Dermis microvascular lymphatic vessel endothelial cell (primary cell): ENCODE results near the gene TAS2R40. TPM values are rescaled to one million over a fixed set of nuclear protein-coding genes. Genes with fewer than 3 reads are reported as not detected.
"Not testable (repeated sequence)": the region's sequence is repeated elsewhere in the genome, so short reads cannot be mapped to it uniquely, and the experiment has no call there.

Experiments used
- DNase-seq, 2 donors: peaks; one replicate each; pipeline versions ENCODE4 v3.0.0 to v3.0.0-alpha.2; 2010; ENCODE audit warnings: low read depth in 2 of 2
- total RNA-seq: library from RNA; depleted of rRNA; stranded (reverse); fragments of >200 nt; gene quantifications from 2 replicates; pipeline ENCODE4 v1.2.1, GENCODE V29; 2014

Gene TAS2R40
- total RNA-seq, 1 donor from 2014 or later: not detected

DNA sequence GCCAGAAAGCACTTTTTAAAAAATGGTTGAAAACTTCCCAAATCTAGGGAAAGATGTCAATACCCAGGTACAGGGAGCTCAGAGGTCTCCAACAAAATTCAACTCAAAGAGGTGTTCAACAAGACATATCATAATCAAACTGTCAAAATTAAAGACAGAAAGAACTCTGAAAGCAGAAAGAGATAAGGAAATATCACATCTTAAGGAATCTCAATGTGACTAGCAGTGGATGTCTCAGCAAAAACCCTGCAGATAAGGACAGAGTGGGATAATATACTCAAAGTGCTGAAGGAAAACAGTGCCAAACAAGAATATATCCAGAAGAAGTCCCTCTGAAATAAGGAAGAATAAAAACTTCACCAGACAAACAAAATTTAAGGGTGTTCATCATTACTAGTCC, 28.4 kb downstream of the TAS2R40 start:
- no peak for DNase-seq

DNA sequence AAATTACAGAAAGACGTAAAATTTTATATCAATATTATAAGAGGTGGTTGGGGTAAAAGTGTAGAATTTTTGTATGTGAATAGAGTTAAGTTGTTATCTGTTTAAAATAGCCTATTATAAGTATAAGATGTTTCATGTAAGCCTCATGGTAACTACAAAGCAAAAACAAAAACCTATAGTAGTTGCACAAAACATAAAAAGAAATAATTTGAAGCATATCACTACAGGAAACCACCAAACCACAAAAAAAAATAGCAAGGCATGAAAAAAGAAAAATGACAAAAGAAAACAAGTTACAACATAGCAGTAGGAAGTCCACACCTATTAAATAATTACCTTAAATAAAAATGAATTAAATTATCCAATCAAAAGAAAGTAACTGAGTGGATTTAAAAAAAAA, 29.0 kb downstream of the TAS2R40 start:
- no peak for DNase-seq

DNA sequence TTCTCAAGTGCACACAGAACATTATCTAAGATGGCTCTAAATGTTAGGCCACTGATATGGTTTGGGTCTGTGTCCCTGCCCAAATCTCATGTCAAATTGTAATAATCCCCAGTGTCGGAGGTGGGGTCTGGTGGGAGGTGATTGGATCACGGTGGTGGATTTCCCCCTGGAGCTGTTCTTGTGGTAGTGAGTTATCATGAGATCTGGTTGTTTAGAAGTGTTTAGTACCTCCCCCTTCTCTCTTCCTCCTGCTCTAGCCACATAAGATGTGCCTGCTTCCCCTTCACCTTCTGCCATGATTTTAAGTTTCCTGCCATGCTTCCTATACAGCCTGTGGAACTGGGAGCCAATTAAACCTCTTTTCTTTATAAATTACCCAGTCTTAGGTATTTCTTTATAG, 30.2 kb downstream of the TAS2R40 start:
- no peak for DNase-seq

DNA sequence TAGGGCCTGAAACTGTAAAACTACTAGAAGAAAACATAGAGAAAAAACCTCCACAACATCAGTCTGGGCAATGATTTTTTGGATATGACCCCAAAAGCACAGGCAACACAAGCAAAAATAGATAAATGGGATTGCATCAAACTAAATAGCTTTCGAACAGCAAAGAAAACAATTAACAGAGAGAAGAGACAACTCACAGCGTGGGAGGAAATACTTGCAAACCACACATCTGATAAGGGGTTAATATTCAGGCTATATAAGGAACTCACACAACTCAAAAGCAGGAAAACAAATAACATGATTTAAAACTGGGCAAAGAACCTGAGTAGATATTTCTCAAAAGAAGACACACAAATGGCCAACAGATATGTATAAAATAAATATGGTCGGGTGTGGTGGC, 33.7 kb downstream of the TAS2R40 start:
- no peak for DNase-seq

DNA sequence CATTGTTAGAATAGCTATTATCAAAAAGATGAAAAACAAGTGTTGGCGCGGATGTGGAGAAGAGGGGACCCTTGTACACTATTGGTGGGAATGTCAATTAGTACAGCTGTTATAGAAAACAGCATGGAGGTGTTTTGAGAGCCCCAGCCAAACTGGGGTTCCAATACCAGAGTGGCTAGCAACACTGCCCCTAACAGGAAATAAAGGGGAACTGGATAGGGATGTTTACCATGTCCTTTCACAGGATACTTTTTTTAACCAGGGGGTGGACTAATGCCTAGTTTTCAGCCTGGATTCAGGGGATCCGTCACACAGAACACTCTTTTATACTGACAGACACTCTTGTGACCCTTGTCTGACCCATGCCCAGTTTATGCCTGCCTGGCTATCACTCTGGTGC, 34.5 kb downstream of the TAS2R40 start:
- DNase-seq: no peak

DNA sequence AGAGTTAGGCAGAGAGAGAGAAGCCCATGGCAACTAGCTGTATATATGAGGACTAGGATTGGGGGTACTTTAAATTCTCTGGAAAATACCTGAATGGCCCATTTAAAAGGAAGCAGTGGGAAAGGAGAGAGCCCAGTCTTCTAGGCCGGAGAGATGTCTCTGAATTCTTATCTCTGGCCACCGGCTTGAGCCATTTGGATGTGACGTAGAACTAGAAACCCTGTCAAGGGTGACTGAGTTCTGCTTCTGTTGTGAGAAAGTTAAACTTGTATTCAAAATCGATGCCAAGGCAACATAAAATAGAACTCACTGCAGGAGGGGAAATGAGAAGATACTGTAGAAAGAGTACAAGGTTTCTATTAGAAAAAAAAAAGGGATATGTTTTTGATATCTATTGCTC, 35.1 kb downstream of the TAS2R40 start:
- DNase-seq: no peak

DNA sequence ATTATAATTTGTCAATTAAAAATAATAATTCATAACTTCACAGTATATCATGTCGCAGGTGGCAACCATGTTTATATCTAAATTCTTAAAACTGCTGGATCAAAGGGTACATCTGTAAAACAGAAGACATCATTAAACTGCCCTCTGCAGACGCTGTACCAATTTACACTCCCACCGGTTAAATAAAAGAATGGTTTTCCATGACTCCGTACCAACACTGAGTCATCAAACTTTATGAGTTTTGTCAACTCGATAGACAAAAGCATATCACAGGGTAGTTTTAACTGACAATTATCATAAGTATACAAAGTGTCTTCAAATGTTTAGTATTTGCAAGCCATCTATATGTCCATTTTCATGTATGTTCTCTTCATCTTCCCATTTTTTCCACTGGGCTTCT, 35.7 kb downstream of the TAS2R40 start:
- DNase-seq: no peak

DNA sequence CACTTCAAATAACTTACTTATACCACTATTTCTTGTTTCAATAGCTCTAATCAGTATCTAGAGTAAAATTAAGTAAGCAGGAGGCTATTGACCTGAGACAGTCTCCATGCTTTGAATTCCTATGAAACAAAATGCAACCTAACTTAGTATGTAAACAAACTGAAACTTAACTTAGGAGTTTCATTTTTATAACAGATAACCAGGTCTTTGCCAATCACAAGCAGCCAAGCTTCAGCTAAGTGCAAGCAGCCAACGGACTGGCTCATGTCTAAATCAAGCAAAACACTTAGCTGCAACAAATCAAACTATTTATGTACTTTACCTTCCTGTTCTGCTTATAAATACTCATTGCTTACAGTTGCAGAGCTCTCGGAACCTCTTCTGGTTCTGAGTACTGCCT, 37.0 kb downstream of the TAS2R40 start:
- no peak for DNase-seq

DNA sequence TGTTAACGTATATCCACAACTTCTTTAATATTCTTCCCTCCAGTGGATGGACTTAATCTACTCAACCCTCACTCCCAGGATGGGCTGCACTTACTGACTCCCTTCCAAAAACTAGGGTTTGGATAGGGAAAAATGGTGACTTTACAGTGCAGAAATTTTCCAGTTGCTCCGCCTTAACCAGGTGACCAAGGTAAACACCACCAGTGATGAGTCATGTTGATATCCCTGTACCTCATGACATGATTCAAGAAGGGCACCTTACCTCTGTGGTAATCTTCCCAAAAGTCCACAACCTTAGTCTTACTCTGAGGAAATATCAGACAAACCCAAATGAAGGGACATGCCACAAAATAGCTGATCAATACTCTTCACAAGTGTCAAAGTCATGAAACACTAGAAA, 37.9 kb downstream of the TAS2R40 start:
- no peak for DNase-seq

DNA sequence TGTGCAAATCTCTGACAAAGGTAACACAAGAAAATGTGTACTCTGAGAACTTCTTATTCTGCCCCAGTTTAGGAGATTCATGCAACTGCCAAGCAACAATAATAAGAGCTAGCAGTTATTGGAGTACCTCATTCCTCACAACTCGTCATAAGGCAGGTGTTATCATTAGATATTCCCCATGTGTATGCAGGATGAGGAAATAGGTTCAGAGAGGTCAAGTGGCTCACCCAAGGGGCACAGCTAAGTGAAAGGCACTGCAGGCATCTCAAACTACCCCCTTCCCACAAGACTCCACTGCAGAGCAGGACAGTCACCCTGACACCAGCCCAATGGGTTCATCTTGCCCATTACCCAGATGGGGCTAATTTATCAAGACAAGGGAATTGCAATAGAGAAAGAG, 40.1 kb downstream of the TAS2R40 start:
- no peak for DNase-seq

DNA sequence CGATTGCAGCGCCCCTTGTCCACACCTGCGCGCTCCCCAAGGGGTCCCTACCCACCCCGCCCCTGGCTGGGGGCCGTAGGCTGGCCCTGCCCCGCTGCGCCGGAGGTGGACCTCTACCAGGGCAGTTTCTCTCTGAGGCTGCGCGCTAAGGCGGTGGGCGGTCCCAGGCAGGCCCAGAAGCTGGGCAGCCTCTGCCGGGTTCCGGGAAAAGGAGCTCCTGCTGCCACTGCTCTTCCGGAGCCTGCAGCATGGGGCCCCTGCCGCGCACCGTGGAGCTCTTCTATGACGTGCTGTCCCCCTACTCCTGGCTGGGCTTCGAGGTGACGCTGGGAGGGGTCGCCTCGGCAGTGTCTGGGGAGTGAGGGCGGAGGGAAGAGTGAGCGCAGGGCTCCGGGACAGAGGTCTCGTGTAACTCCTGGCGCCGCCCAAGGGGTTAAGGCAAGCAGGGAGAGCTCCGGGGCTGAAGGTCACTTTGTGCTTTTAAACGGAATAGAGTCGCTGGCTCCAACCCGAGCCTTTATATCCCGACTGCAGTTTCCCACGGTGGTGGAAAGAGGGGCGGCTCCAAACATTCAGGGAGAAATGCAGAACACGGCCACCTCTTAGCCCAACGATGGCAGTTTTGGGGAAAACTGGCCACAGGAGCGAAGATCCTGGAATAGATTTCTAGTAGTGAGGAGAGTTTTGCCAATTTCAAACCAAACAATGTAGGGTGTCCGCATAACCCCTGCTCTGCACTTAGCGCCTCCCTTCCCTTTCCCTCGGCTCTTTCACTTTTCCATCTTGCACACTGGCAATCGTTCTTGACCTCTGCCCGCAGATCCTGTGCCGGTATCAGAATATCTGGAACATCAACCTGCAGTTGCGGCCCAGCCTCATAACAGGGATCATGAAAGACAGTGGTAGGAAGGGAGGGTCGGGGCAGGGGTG, 41.7 kb downstream of the TAS2R40 start, which contains the start of gene GSTK1:
Gene GSTK1, plus strand, starts transcription at position 176 of the 930 bp plus-strand sequence. Its CDS starts 73 bp downstream, at position 249.
- DNase-seq: peak in 1 of 2 donors; percentile 72

DNA sequence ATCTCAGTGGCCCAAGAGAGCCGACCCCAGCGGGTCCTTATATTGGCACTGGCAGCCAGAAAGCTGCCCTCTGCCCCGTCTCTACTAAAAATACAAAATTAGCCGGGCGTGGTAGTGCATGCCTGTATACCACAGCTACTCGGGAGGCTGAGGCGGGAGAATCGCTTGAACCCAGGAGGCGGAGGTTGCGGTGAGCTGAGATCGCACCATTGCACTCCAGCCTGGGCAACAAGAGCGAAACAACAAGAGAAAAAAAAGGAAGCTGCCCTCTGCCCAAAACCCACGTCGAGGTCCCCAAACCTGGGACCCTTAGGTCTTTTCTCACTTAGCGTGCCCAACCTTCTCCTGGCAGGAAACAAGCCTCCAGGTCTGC, 42.3 kb downstream of the TAS2R40 start:
- DNase-seq: not testable (repeated sequence)

DNA sequence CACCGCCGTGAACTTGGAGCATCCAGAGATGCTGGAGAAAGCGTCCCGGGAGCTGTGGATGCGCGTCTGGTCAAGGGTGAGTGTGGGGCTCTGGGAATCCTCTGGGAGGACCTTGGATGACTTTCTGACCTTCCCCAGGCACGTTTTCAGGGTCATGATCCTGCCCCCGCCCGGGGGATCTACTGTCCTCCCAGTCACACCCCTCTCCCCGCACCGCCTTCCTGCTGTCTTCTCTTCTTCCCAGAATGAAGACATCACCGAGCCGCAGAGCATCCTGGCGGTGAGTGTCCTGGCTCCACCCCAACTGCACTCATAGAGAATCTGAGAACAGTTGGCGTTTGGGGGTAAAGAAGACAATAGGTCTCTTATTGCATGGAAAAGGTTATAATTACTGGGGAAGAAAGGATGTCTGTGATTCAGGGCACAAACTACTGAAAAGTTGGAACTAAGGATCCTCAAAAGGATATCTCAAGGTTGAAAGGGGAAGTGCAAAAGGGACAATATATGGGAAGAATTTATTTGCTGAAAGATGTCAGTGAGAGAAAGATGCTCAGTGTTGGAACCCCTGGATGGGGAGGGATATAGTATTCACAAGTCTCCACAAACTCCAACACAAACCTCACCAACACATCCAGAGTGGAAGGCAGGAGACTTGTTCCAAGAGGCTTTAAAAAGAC, 43.3 kb downstream of the TAS2R40 start:
- DNase-seq: no peak

DNA sequence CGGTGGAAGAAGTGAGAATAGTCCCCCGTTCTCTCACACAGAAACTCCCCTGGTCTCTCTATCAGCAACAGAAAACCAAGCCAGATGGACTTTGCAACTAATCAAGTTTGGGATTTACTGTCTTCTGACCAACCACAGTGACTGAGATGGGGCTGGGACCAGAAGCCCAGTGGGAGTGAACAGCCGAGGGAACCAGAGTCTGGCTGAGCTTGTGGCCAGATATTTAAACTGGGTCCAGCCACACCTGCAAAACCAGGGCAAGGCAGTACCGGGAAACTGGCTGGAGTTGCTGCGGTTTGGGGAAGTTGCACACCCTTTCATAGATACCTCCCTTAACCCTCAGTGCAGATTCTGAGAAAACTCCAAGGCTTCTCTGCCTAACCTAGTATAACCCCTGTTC, 47.4 kb downstream of the TAS2R40 start:
- DNase-seq: no peak

DNA sequence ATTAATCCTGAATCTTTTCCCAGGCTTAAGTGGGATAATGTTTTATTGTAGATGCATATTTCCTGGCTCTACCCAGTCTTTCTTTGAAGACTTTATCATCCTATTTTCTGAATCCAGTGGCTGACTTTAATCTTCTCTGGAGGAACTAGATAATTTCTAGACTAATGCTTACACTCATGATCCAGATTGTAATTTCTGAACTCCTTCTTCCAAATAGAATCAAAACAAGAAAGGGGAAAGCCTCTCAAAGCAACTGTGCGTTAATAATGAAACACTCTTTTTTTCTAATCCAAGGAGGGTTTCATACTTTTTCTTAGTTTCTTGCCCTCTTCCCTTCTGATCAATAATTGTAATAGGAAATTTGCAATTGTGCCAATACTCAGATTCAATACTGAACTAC, 49.4 kb downstream of the TAS2R40 start:
- DNase-seq: no peak

Other genes with a start within 250 kb of the TAS2R40 start
- not detected in 2 replicates for gene OR9A2, start 194.9 kb upstream of the TAS2R40 start, total RNA-seq
- not detected in 2 replicates for gene OR6V1, start 169.7 kb upstream of the TAS2R40 start, total RNA-seq
- gene PIP, start 90.0 kb upstream of the TAS2R40 start, total RNA-seq: not detected in 2 replicates
- gene TAS2R39, start 38.6 kb upstream of the TAS2R40 start, total RNA-seq: not detected in 2 replicates
- 58.0 and 94.2 TPM in 2 replicates for gene GSTK1, start 41.4 kb downstream of the TAS2R40 start, total RNA-seq
- not detected in 2 replicates for gene TMEM139, start 62.9 kb downstream of the TAS2R40 start, total RNA-seq
- gene CASP2, start 66.3 kb downstream of the TAS2R40 start, total RNA-seq: 12.3 and 19.1 TPM in 2 replicates
- gene CLCN1, start 94.1 kb downstream of the TAS2R40 start, total RNA-seq: not detected in 2 replicates
- 0.13 TPM in 2 replicates for gene FAM131B, start 140.7 kb downstream of the TAS2R40 start, total RNA-seq
- gene ZYX, start 159.3 kb downstream of the TAS2R40 start, total RNA-seq: 11.8 and 33.3 TPM in 2 replicates
- gene EPHA1, start 186.8 kb downstream of the TAS2R40 start, total RNA-seq: under 0.01 TPM in 1 of 2 replicates, not detected in the other
- gene TAS2R60, start 221.4 kb downstream of the TAS2R40 start, total RNA-seq: not detected in 2 replicates